GM18907 (cell line): ENCODE measurements around the gene ITM2A.

Experiments used
- ATAC-seq: cut with Tn5 transposase; IDR thresholded peaks from one replicate; pipeline ENCODE4 v1.9.1; 2021; ENCODE audit warnings: mild to moderate bottlenecking, moderate library complexity; ENCODE audit not compliant: unreplicated experiment

ITM2A gene

GRCh38 chrX:79325263-79325958 is 41.7 kb downstream of the ITM2A start:
- no peak for ATAC-seq
